SU-DHL-6 (cell line): ENCODE data around the gene SH3RF3.

Source experiments
- H2AFZ ChIP-seq: fragments of 200-600 bp; sonication (generic); 2 replicates; pipeline ENCODE4 v1.6.1; 2014; ENCODE audit warnings: low read depth, mild to moderate bottlenecking, moderate library complexity, mixed read lengths, antibody characterized with exemption, low read length; ENCODE audit not compliant: severe bottlenecking
- H3F3A ChIP-seq: fragments of 200-600 bp; shearing (Covaris generic); 2 replicates; pipeline ENCODE4 v1.6.0; 2016; ENCODE audit warnings: antibody characterized with exemption, mild to moderate bottlenecking; ENCODE audit not compliant: insufficient read depth
- H3K27ac ChIP-seq: fragments of 200-600 bp; sonication (generic); 2 replicates; pipeline ENCODE4 v1.5.1; 2016; ENCODE audit warnings: low read depth, mild to moderate bottlenecking, low read length, moderate library complexity, mixed read lengths
- H3K27me3 ChIP-seq: fragments of 200-600 bp; sonication (generic), shearing (Covaris generic); 2 replicates; pipeline ENCODE4 v1.6.0; 2014; ENCODE audit warnings: mild to moderate bottlenecking, low read length
- H3K36me3 ChIP-seq: fragments of 200-600 bp; sonication (generic); 2 replicates; pipeline ENCODE4 v1.6.1; 2014; ENCODE audit warnings: mild to moderate bottlenecking, low read length, mixed read lengths
- H3K4me2 ChIP-seq: fragments of 300-600, 200-600 bp; shearing (Covaris generic), sonication (generic); 2 replicates; pipeline ENCODE4 v1.6.0; 2014; ENCODE audit warnings: low read length, low read depth, mild to moderate bottlenecking; ENCODE audit not compliant: poor library complexity, severe bottlenecking
- H3K4me3 ChIP-seq: fragments of 200-600 bp; sonication (generic); 2 replicates; pipeline ENCODE4 v1.5.1; 2014; ENCODE audit warnings: antibody characterized with exemption, low read length, mild to moderate bottlenecking, mixed read lengths; ENCODE audit not compliant: insufficient read depth, poor library complexity, severe bottlenecking
- H3K79me2 ChIP-seq: fragments of 200-600 bp; sonication (generic); 2 replicates; pipeline ENCODE4 v1.6.1; 2014; ENCODE audit warnings: mild to moderate bottlenecking, low read length, moderate library complexity; ENCODE audit not compliant: insufficient read depth
- H3K9ac ChIP-seq: fragments of 200-600 bp; sonication (generic); 2 replicates; pipeline ENCODE4 v1.7.0; 2014; ENCODE audit warnings: mild to moderate bottlenecking, low read length
- H3K9me2 ChIP-seq: fragments of 200-600 bp; sonication (generic); replicated peaks from 2 replicates; pipeline ENCODE4 v1.6.1; 2014; ENCODE audit warnings: low read length; ENCODE audit not compliant: insufficient read depth
- H3K9me3 ChIP-seq: fragments of 200-600 bp; sonication (generic); 2 replicates; pipeline ENCODE4 v1.6.1; 2014; ENCODE audit warnings: low read length, mixed read lengths; ENCODE audit not compliant: insufficient read depth
- H4K20me1 ChIP-seq: fragments of 200-600 bp; sonication (generic); 2 replicates; pipeline ENCODE4 v1.6.1; 2014; ENCODE audit warnings: low read depth, mild to moderate bottlenecking, antibody characterized with exemption, low read length, moderate library complexity, mixed read lengths
- CTCF ChIP-seq: fragments of 200-600 bp; sonication (generic); IDR thresholded peaks from one replicate; pipeline ENCODE4 v1.5.1; 2017; ENCODE audit warnings: antibody characterized with exemption, mild to moderate bottlenecking, low read length, moderate library complexity; ENCODE audit not compliant: insufficient read depth, poor library complexity, severe bottlenecking
- EZH2phosphoT487 ChIP-seq: fragments of 200-600 bp; sonication (generic), shearing (Covaris generic); conservative IDR thresholded peaks from 2 replicates; pipeline ENCODE4 v1.6.1; 2018; ENCODE audit warnings: mild to moderate bottlenecking, antibody characterized with exemption, low read length, moderate library complexity, mixed read lengths

Gene SH3RF3

GRCh38 chr2:109293663-109294062 is 164.7 kb downstream of the SH3RF3 start:
- Histone ChIP-seq H3K27me3 (no peaks in the 10 kb centered on the region), H3K9ac (no peak overlapping the region), H3K9me3 (no peaks in the 10 kb centered on the region), H3K4me2 (no peak overlapping the region), H4K20me1 (no peaks in the 10 kb centered on the region), H3F3A (no peaks in the 10 kb centered on the region), H3K36me3 (no peaks in the 10 kb centered on the region), H3K4me3 (no peak overlapping the region), H3K27ac (no peak overlapping the region), H2AFZ (no peak overlapping the region), H3K9me2 (no peaks in the 10 kb centered on the region), H3K79me2 (no peaks in the 10 kb centered on the region)
- TF ChIP-seq CTCF: no peak
- TF ChIP-seq EZH2phosphoT487: no peak

- Histone ChIP-seq H3K27ac (no peak overlapping the region), H3K36me3 (no peaks in the 10 kb centered on the region), H2AFZ (no peak overlapping the region), H3F3A (no peaks in the 10 kb centered on the region), H3K9me2 (no peaks in the 10 kb centered on the region), H3K9me3 (no peaks in the 10 kb centered on the region), H3K4me3 (no peak overlapping the region), H3K79me2 (no peaks in the 10 kb centered on the region), H3K4me2 (no peak overlapping the region), H3K9ac (no peak overlapping the region), H3K27me3 (no peaks in the 10 kb centered on the region), H4K20me1 (no peaks in the 10 kb centered on the region)
- TF ChIP-seq EZH2phosphoT487 (no peak), CTCF (no peak)
Measured at GRCh38 chr2:109294523-109294922, 165.5 kb downstream of the SH3RF3 start.

GRCh38 chr2:109295070-109295780 is 166.2 kb downstream of the SH3RF3 start:
- Histone ChIP-seq H3K27me3 (no peaks in the 10 kb centered on the region), H3K4me2 (no peak overlapping the region), H3K36me3 (no peaks in the 10 kb centered on the region), H3K9me3 (no peaks in the 10 kb centered on the region), H3K27ac (no peak overlapping the region), H3K9ac (no peak overlapping the region), H3K79me2 (no peaks in the 10 kb centered on the region), H3K4me3 (no peak overlapping the region), H3K9me2 (no peaks in the 10 kb centered on the region), H2AFZ (no peak overlapping the region), H3F3A (no peaks in the 10 kb centered on the region), H4K20me1 (no peaks in the 10 kb centered on the region)
- TF ChIP-seq EZH2phosphoT487 (no peak), CTCF (no peak)
